GM18508 (cell line): ENCODE measurements around the gene LLGL2.

Experiments
- ATAC-seq: cut with Tn5 transposase; IDR thresholded peaks from one replicate; pipeline ENCODE4 v1.9.1; 2021; ENCODE audit warnings: moderate number of reproducible peaks; ENCODE audit not compliant: insufficient read depth, unreplicated experiment

The LLGL2 gene

GRCh38 chr17:75491680-75492079, 33.8 kb upstream of the LLGL2 start:
- no peak for ATAC-seq

- no peak for ATAC-seq
Measured at GRCh38 chr17:75492555-75493168, 32.8 kb upstream of the LLGL2 start.

- ATAC-seq = no peak
Measured at GRCh38 chr17:75493476-75494129, 31.9 kb upstream of the LLGL2 start.

DNA sequence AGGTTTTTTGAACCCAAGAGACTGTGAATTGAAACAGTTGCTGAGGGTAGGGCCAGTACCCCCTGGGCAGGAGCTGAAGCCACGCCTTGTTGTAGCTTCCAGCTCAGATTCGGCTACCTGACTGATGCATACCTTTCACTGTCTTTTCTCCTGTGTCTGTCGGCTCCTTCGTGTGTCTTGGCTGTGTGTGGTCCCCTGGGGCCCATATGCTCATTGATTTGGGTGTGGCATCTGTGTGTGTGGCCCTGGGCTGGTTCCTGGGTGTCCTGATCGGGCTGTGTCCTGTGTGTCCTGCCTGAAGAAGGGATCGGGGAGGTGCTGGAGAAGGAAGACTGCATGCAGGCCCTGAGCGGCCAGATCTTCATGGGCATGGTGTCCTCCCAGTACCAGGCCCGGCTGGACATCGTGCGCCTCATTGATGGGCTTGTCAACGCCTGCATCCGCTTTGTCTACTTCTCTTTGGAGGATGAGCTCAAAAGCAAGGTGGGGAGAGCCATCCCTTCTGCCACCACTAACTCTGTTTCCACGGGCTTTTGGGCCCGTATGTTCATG, 31.1 kb upstream of the LLGL2 start:
- no peak for ATAC-seq

GRCh38 chr17:75496005-75496404, 29.5 kb upstream of the LLGL2 start:
- ATAC-seq = no peak

- no peak for ATAC-seq
Measured at GRCh38 chr17:75498039-75498725, 27.3 kb upstream of the LLGL2 start.

- ATAC-seq = no peak
Measured at GRCh38 chr17:75498726-75499213, 26.7 kb upstream of the LLGL2 start.

GRCh38 chr17:75499313-75500022, 26.0 kb upstream of the LLGL2 start:
- no peak for ATAC-seq

- ATAC-seq = no peak
Measured at GRCh38 chr17:75500419-75501216, 24.9 kb upstream of the LLGL2 start.

DNA sequence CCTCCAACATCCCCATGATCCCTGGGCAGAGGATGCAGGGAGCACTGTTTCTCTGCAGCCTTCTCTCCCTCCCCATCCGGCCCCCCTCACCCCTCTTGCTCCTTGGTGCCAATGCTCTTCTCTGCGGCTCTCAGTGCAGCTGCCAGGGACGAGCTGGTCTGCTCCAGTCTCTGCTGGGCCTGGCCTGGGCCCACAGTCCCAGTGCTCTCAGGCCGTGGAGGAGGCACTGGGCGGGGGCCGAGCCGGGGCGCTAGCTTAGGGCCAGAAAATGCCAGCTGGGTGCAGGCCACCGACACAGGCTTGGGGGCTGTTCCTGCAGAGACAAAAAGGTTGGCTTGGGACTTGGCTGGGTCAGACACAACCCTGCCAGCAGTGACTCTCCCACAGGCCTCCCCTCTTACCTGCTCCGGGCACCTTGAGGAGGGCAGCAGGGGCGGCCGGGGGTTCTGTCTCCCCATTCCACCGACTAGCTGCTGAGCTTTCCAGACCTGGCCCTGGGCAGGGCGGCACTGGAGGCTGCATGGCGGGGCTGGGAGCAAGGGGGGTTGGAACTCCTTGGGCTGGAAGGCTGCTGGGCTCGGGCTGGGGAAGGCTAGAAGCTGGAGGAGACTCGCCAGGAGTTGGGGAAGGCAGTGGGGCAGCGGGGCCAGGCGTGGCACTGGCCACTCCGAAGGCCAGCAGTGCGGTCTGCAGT, 24.0 kb upstream of the LLGL2 start:
- ATAC-seq = no peak

- no peak for ATAC-seq
Measured at GRCh38 chr17:75502072-75502720, 23.3 kb upstream of the LLGL2 start.

GRCh38 chr17:75502721-75503329, 22.7 kb upstream of the LLGL2 start:
- ATAC-seq = no peak

DNA sequence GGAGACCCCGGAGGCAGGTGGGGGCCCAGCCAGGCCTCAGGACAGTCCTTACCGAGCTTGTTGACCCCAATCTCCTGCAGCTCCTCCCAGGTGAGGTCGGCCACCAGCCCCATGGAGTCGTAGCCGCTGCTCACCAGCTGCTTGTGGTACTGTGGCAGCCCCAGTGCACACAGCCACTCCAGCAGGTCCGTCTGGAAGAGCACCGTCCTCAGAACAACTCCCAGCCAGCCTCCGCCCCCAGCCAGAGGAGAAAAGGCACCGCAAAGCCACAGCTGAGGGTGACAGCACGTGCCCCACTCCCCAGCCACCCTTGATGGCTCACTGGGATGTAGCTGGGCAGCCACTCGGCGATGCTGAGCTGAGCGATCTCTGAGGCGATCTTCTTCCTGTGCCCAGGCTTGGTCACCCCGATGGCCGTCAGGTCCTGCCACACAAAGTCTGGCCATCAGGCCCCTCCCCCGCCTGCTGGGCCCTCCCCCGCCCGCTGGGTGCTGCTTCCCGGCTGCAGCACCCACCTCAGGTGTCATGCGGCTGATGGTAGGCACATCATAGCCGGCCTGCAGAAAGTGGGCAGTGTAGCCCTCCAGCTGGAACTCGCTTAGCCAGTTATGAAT, 22.1 kb upstream of the LLGL2 start:
- no peak for ATAC-seq

GRCh38 chr17:75503976-75504346, 21.5 kb upstream of the LLGL2 start:
- no peak for ATAC-seq

DNA sequence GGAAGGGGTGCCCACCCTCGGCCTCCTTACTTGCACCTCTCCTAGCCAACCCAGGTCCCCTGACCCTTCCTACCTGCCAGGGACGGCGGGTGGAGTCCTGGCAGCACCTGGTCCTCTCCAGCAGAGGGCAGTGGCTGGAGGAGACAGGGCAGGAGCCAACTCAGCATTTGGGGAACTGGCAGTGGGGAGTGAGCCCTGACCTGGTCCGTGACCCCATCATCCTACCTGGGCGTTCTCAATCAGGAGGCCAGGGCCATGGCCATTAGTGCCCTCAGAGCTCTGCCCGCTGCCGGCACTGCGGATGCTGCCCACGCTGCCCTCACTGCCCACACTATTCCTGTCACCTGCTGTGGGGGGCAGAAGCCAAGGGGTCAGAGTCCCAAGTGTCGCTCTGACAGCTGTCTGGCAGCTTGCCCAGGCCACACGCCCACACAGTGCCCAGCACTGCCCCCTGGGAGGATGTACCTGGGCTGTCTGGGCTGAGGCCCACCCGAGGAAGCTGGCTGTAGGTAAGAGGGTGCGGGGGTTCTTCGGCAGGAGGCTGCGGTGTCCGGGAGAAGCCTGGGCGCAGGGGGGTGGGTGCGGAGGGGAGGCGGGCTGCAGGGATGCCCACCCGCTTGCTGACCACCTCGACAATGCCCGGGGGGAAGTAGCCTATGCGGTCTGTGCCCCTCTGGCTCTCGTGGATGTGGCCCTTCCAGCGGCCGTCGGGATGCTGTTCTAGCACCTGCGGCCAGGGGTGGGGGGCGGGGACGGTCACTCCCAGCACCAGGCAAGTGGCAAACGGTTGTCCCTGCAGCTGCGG, 20.9 kb upstream of the LLGL2 start:
- ATAC-seq = no peak

DNA sequence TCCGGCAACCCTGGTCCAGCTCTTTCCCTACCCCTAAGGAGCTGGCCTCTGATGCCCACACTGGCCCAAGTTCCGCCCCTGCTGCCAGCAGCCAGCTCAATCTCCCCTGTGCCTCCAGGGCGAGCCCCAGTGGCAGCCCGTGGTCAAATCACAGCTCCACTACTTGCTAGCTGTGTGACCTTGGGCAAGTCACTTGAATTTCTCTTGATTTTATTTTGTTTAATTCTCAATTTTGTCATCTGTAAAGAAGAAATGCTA, 20.4 kb upstream of the LLGL2 start:
- ATAC-seq = no peak

- no peak for ATAC-seq
Measured at GRCh38 chr17:75505640-75506039, 19.9 kb upstream of the LLGL2 start.

DNA sequence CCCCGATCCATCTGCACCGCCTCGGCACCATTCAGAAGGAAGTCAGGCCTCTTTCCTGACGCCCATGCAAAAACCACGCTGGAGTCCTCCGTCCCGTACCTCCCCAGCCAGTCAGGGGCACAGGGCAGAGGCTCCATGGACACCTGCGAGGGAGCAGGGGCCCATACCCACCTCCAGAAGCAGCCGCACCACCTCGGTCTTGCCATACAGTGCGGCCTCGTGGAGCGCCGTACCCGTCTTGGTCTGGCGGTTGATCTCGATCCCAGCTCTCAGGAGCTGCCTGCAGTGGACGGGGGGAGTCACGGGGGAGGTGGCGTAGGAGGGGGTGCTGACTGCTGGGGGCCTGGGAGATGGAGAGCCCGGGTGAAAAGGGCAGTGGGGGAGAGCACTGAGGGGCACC, 19.4 kb upstream of the LLGL2 start:
- no peak for ATAC-seq
